GM12874 (cell line): ENCODE measurements around the gene MED16.

Experiments used
- TF ChIP-seq, protein P1 (sequence below): IDR thresholded peaks from 2 replicates; pipeline ENCODE4 v1.5.1; 2011; ENCODE audit warnings: low read depth, mild to moderate bottlenecking, control low read depth, low read length, moderate library complexity; ENCODE audit not compliant: insufficient read depth

The MED16 gene

DNA sequence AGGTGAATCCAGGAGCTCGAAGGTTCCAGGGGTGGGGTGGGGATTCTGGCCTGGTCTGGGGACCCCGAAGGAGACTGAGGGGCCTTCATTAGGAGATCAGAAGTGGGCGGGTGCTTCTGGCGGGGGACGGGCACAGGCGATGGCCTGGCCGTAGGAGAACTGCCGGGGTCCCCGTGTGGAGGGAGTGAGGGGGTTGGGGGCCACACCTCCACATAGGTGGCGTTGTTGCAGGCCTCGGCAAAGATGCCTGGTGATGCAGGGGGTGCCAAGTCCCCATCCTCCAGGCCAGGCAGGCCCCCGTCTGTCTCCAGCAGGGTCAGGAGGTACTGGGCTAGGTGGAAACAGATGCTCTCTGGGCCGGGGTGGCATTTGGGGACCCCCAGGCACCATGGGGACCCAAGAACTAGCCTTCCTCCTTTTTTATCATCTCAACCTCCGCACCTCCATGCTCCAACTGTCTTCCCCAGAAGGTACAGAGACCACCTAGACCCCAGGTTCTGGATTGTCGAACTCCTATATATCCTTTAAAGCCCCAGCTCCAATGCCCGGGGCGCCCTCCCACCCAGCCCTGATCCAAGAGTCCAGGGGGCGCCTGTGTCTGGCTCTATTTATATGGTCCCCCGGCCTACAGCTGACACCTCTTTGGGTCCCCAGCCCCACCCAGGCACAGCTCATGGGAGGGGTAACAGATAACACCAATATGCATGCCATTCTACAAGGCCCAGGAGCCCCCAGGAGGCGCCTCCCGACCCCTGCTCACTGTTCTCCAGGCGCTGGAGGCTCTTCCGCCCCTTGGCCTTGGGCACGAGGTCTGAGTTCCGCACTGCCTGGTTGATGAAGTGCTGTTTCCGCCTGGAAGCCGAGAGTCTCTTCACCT is 8.5 kb upstream of the MED16 start:
- TF ChIP-seq, protein P1, sequence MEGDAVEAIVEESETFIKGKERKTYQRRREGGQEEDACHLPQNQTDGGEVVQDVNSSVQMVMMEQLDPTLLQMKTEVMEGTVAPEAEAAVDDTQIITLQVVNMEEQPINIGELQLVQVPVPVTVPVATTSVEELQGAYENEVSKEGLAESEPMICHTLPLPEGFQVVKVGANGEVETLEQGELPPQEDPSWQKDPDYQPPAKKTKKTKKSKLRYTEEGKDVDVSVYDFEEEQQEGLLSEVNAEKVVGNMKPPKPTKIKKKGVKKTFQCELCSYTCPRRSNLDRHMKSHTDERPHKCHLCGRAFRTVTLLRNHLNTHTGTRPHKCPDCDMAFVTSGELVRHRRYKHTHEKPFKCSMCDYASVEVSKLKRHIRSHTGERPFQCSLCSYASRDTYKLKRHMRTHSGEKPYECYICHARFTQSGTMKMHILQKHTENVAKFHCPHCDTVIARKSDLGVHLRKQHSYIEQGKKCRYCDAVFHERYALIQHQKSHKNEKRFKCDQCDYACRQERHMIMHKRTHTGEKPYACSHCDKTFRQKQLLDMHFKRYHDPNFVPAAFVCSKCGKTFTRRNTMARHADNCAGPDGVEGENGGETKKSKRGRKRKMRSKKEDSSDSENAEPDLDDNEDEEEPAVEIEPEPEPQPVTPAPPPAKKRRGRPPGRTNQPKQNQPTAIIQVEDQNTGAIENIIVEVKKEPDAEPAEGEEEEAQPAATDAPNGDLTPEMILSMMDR: no peak

DNA sequence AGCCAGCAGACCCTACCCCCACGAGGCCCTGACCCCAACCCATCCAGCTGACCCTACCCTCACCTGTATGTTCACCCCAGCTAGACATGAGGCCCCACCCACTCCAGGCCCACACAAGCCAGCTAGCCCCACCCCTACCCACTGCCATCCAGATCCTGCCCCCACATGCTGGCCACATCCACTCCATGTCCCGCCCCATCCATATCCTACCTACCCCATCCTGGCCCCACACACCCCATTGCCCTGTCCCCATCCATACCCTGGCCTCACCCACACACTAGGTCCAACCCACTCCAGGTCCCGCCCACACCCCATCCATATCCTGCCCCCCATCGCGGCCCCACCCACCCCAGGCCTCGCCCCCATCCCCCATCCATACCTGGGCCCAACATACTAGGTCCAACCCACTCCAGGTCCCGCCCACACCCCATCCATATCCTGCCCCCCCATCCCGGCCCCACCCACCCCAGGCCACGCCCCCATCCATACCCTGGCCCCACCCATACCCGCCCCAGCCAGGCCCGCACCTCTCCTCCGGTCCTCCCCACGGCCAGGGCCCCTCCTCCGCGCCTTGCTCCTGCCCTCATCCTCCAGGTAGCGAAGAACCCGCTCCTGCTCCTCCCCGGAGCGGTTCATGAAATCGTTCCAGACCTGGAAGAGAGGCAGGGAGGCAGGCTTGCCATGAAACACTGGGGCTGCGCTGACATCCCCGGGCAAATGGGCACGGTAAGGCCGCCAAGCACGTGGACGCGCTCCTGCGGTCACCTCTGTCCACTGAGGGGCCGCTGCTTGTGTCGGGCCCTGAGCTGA is 7.5 kb upstream of the MED16 start:
- TF ChIP-seq, protein P1: no peak

DNA sequence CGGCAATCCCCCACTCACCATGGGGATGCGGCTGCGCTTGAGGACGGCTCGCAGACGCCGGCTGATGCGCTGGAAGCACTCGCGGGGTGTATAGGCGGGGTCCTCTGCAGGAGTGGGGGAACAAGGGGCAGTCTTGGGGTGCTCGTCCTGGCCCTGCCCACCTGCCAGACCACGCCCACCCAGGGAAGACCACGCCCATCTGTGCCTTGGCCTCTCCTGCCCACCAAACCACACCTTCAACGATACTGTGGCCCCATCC is 7.0 kb upstream of the MED16 start:
- TF ChIP-seq, protein P1: no peak

DNA sequence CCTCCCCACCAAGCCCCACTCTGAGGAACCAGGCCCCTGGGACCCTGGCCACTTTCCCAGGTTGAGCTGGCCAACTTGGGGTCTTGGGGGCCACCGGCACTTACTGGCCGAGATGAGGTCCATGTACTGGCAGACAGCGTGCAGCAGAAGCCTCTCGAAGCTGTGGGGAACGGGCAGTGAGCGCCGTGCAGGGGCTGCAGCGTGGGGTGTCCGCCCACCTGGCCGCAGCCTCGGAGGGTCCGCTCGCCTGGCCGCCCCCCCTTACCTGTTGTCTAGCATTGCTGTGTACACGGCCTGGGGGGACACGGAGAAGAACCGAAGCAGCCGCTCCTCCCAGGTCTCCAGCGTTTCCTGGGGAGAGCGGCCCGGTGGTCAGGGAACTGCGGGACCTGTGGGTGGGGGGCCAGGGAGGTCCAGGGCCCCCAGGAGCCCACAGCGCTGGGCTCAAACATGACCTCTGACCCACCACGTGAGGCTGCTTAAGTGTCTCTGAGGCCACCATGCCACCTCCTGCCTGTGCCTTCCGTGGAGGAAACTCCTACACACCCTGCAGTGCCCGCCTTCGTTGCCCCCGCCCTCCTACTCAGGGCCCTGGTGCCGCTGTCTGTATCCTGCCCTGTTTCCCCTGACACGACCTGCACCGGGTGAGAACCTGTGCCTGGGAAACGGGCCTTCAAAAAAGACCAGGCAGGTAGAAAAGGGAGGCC is 6.5 kb upstream of the MED16 start:
- TF ChIP-seq, protein P1: no peak

DNA sequence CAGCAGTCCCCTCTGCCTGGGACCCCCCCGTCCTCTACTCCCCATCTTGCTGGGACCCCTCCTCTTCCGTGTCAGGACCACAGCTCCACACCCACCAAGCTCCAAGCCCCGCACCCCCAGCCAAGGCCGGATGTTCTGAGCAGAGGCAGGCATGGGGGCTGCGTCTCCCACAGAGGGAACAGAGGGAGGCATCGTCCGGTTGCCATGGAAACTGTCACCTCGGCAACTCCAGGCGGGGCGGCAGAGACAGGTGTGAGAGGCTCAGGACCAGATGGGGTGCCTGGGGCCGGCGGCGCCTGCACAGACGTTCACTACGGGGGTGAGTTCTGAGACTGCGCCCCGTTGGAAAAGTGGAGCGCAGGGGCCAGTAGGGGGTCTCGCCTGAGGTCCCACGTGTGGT is 5.7 kb upstream of the MED16 start:
- TF ChIP-seq, protein P1: no peak

DNA sequence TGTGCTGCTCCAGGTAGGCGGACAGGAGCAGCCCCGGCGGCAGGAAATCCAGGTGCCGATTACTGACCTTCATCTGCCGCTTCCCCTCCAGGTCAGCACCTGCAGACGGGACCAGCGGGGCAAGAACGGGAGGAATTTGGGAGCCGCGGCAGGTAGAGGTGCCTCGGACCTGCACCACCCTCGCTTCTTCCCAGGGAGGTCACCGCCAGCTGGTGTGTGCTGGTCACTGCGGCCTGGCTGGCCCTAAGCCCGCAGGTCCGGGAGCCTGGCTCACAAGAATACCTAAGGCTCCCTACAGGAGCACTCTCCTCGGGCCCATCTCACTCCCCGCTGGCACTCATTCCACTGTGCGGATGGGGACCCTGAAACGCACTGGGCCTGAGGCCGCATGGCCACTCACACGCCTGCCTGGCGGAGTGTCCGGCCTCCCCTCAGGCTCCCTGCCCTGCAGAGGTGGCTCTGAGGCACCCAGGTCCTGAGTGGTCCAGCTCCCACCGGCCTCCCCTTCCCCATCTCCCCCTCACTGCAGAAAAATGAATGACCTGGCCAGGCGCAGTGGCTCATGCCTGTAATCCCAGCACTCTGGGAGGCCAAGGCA is 4.6 kb upstream of the MED16 start:
- TF ChIP-seq, protein P1: 0 out of 2 replicates have a peak, but pooled peaks have one; percentile 16

DNA sequence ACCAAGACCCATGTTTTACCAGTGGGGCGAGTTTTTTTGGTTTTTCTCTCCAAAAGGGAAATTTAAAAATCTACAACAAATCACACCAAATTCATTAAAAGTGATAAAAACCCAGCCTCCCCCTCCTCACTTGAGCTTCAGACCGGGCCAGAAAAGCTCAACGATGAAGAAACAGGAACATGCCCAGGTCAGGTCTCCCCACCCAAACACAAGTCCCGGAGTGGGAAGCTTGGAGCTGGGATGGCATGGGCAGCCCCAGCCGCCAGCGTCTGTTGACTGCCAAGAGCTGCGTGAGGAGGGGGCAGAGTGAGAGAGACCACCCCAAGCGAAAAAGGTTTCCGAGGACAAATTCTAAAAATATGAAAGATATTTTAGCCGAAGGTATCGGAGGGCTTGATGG is 4.0 kb upstream of the MED16 start:
- TF ChIP-seq, protein P1: no peak
